PC-3 (cell line): ENCODE measurements around the gene CLDN15. TPM values are rescaled to one million over a fixed set of nuclear protein-coding genes. Genes with fewer than 3 reads are reported as not detected.
"Not testable (repeated sequence)": the region's sequence is repeated elsewhere in the genome, so short reads cannot be mapped to it uniquely, and the experiment has no call there.

Experiments
- ATAC-seq: fragments of 200-7000 bp; cut with Tn5 transposase; 2 replicates; pipeline ENCODE4 v1.9.1; 2020; ENCODE audit warnings: mild to moderate bottlenecking, moderate library complexity
- BruUV-seq: library from RNA; stranded (reverse); fragments of 400-500 nt; replicated peaks from 2 replicates; lab custom pipeline; 2021; lab: Mats Ljungman, UMichigan
- CTCF ChIA-PET: fragments of 300-600 bp; sonication (Branson Sonifier 250); formaldehyde crosslinking; loops from one replicate; lab custom pipeline; 2022; ENCODE audit warnings: antibody characterized with exemption; lab: Charles Lee
- POLR2A ChIA-PET: fragments of 300-600 bp; sonication (Branson Sonifier 250); formaldehyde crosslinking; loops from one replicate; lab custom pipeline; 2022; ENCODE audit warnings: antibody characterized with exemption; ENCODE audit not compliant: unreplicated experiment; lab: Charles Lee
- DNase-seq: peaks from one replicate; pipeline ENCODE4 v3.0.0-alpha.2; 2015
- H2AFZ ChIP-seq: fragments of 300-600 bp; sonication (generic); 2 replicates; pipeline ENCODE4 v1.6.0; 2016; ENCODE audit warnings: antibody characterized with exemption, low read length
- H3F3A ChIP-seq: fragments of 300-600 bp; sonication (generic); one replicate; pipeline ENCODE4 v1.6.0; 2017; ENCODE audit warnings: antibody characterized with exemption, low read length, control low read depth, mild to moderate bottlenecking; ENCODE audit not compliant: unreplicated experiment
- H3K27ac ChIP-seq: fragments of 300-600 bp; sonication (generic); 2 replicates; pipeline ENCODE4 v1.5.1; 2016; ENCODE audit warnings: mild to moderate bottlenecking, low read length
- H3K27me3 ChIP-seq: fragments of 300-600 bp; sonication (generic); 2 replicates; pipeline ENCODE4 v1.6.1; 2016; ENCODE audit warnings: low read length, mixed read lengths
- H3K36me3 ChIP-seq: fragments of 300-600 bp; sonication (generic); 2 replicates; pipeline ENCODE4 v1.6.1; 2016; ENCODE audit warnings: low read depth, mixed run types, low read length, mixed read lengths
- H3K4me1 ChIP-seq: fragments of 300-600 bp; sonication (generic); 2 replicates; pipeline ENCODE4 v1.5.1; 2016; ENCODE audit warnings: low read length; ENCODE audit not compliant: insufficient read depth
- H3K4me2 ChIP-seq: fragments of 300-600 bp; sonication (generic); 2 replicates; pipeline ENCODE4 v1.6.0; 2016; ENCODE audit warnings: low read length
- H3K4me3 ChIP-seq: fragments of 300-600 bp; sonication (generic); 2 replicates; pipeline ENCODE4 v1.5.1; 2016; ENCODE audit warnings: mild to moderate bottlenecking, low read length, mixed read lengths
- H3K79me2 ChIP-seq: fragments of 300-600 bp; sonication (generic); 2 replicates; pipeline ENCODE4 v1.6.1; 2017; ENCODE audit warnings: low read length, mixed read lengths
- H3K9ac ChIP-seq: fragments of 300-600 bp; sonication (generic); 2 replicates; pipeline ENCODE4 v1.6.0; 2016; ENCODE audit warnings: mild to moderate bottlenecking, low read length
- H3K9me2 ChIP-seq: fragments of 300-600 bp; sonication (generic); replicated peaks from 2 replicates; pipeline ENCODE4 v1.6.1; 2016; ENCODE audit warnings: mixed run types, low read length, mixed read lengths
- H3K9me3 ChIP-seq: fragments of 300-600 bp; sonication (generic); 2 replicates; pipeline ENCODE4 v1.6.1; 2016; ENCODE audit warnings: low read length, mixed read lengths
- H4K20me1 ChIP-seq: fragments of 300-600 bp; sonication (generic); 2 replicates; pipeline ENCODE4 v1.6.1; 2016; ENCODE audit warnings: low read length, mixed read lengths
- CTCF ChIP-seq: fragments of 300-600 bp; sonication (generic); conservative IDR thresholded peaks from 2 replicates; pipeline ENCODE4 v1.5.1; 2017; ENCODE audit warnings: antibody characterized with exemption, low read depth, mild to moderate bottlenecking, low read length
- EZH2 ChIP-seq: fragments of 300-600 bp; sonication (generic); IDR thresholded peaks from one replicate; pipeline ENCODE4 v1.6.1; 2017; ENCODE audit warnings: antibody characterized with exemption, mild to moderate bottlenecking, low read length; ENCODE audit not compliant: unreplicated experiment
- EZH2phosphoT487 ChIP-seq: fragments of 300-600 bp; sonication (generic); IDR thresholded peaks from 2 replicates; pipeline ENCODE4 v1.6.1; 2018; ENCODE audit warnings: mild to moderate bottlenecking, antibody characterized with exemption, low read length, borderline replicate concordance
- intact Hi-C: fragments of 100-400 bp; cut with micrococcal nuclease; formaldehyde crosslinking; loops from 2 replicates; pipeline ENCODE4 v1.9.0; 2023
- total RNA-seq: library from RNA; depleted of rRNA; stranded (reverse); fragments of >200 nt; gene quantifications from 2 replicates; pipeline ENCODE4 v1.2.3, GENCODE V29; 2014

Gene CLDN15
- total RNA-seq, 1 experiment from 2014 or later = 6.7 TPM

DNA sequence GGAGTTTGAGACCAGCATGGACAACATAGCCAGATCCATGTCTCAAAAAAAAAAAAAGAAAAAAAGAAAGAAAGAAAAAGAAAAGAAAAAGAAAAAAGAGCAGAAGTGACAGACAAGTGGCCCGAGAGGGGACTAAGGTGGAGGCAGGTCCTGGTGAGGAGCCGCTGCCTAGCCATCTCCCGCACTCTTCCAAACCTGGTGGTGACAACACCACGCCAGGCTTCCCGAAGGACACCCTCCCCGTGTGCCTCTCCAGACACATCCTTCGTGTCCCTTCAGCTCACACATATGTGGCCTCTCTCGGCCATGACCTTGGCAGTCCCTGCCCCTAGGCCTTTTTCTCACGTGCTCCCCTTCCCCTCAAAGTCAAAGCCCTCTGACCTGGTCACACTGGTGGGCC is 47.6 kb upstream of the CLDN15 start:
- DNase-seq = no peak
- ATAC-seq = no peak
- no peaks in the 10 kb centered on the region; the same call in 1 of the 2 replicates for H3K4me1 ChIP-seq
- no peaks in the 10 kb centered on the region for H3K79me2 ChIP-seq
- TF ChIP-seq EZH2 (no peak), CTCF (no peak), EZH2phosphoT487 (no peak)
- no peak overlapping the region for H3K27ac ChIP-seq
- BruUV-seq = no TSS peak
- 0 out of 2 replicates have a peak, but pooled peaks cover 12% of the 10 kb centered on the region for H3K27me3 ChIP-seq
- no peaks in the 10 kb centered on the region for H3K36me3 ChIP-seq
- no peaks in the 10 kb centered on the region for H4K20me1 ChIP-seq
- intact Hi-C loops = no loop called here
- POLR2A ChIA-PET = no interaction called here
- no peak overlapping the region for H3K4me3 ChIP-seq
- H2AFZ ChIP-seq = no peak overlapping the region
- H3K9me3 ChIP-seq = no peaks in the 10 kb centered on the region
- H3K9ac ChIP-seq = no peak overlapping the region
- no peaks in the 10 kb centered on the region for H3K9me2 ChIP-seq
- H3K4me2 ChIP-seq = no peak overlapping the region
- CTCF ChIA-PET = no interaction called here
- no peaks in the 10 kb centered on the region for H3F3A ChIP-seq

GRCh38 chr7:101280912-101281311 is 43.3 kb upstream of the CLDN15 start:
- H3K4me3 ChIP-seq, ATAC-seq, H4K20me1 ChIP-seq, H3K36me3 ChIP-seq, H3K9me3 ChIP-seq, H2AFZ ChIP-seq, H3K4me1 ChIP-seq, H3K9me2 ChIP-seq, H3K79me2 ChIP-seq, H3K27me3 ChIP-seq, H3K9ac ChIP-seq, H3F3A ChIP-seq, POLR2A ChIA-PET, intact Hi-C loops, CTCF ChIA-PET, DNase-seq, H3K4me2 ChIP-seq, BruUV-seq, H3K27ac ChIP-seq: not testable (repeated sequence)

DNA sequence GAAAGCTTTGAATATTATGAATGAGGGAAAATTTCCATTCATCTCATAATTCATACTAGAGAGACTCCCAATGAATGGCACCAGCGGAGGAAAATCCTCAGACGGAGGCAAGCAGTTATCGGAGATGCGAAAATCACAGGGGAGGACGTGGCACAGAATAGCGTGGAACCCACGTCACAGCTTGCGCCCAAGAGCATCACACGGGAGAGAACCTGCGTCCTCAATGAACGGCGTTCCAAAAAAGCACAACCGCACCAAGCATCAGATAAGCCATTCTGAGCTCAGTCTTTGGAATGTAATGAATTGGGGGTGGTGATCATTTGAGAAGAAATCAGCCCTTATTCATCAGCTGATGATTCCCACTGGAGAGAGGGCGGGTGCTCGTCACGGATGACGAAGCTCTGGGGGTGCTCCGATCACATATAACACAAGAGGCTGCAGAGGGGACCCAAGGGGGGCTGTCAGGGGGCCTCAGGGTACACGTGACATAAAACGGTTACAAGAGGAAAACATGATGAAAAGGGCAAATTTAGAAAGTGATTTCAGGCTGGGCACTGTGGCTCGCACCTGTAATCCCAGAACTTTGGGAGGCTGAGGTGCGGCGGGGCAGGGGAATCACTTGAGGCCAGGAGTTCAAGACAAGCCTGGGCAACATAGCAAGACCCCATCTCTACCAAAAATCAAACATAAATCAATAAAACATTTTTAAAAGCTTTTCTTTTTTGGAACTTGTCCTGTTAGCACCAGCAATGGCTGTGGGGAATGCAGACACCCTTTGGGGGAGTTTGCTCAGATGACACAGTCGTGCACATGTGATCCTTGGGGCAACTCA is 41.1 kb upstream of the CLDN15 start:
- H3K4me1 ChIP-seq = no peaks in the 10 kb centered on the region; the same call in 1 of the 2 replicates
- H3K9me2 ChIP-seq = no peaks in the 10 kb centered on the region
- H3K4me2 ChIP-seq = no peak overlapping the region
- ChIA-PET POLR2A (no interaction called here), CTCF (interaction anchor here (1.0 kb wide), 1 partner anchor 86 kb away, joined by 3 read pairs; no protein-coding TSS in a partner anchor)
- H3K36me3 ChIP-seq = no peaks in the 10 kb centered on the region
- ATAC-seq (no peak), DNase-seq (no peak)
- no peak overlapping the region for H3K9ac ChIP-seq
- no peak for TF ChIP-seq EZH2
- BruUV-seq = no TSS peak
- H2AFZ ChIP-seq = no peak overlapping the region
- H3K27ac ChIP-seq = no peak overlapping the region
- H3K27me3 ChIP-seq = no peaks in the 10 kb centered on the region
- H3K9me3 ChIP-seq = no peaks in the 10 kb centered on the region
- H4K20me1 ChIP-seq = no peaks in the 10 kb centered on the region
- intact Hi-C loops = no loop called here
- no peaks in the 10 kb centered on the region for H3K79me2 ChIP-seq
- no peak overlapping the region for H3K4me3 ChIP-seq
- no peaks in the 10 kb centered on the region for H3F3A ChIP-seq
